ENCODE measurements around the gene TIGD7.

The TIGD7 gene

GRCh38 chr16:3282730-3283542 lies 22.3 kb downstream of the TIGD7 start, which contains the start of gene ZNF263:
Gene ZNF263, plus strand, starts transcription at chr16:3283491. Its CDS starts 328 bp downstream, at chr16:3283819.
- Histone ChIP-seq H3K4me1 (ENCODE audit: control extremely low read depth in 1 of 4, control insufficient read depth in 4 of 4, insufficient read depth in 4 of 4, low read length in 3 of 4) (peaks cover 2 to 28% (median 26%) of the 10 kb centered on the region in 4 experiments), H3K9me3 (ENCODE audit: control extremely low read depth in 1 of 5, control insufficient read depth in 4 of 5, insufficient read depth in 2 of 5, low read depth in 1 of 5, low read length in 4 of 5) (peaks cover 0 to 26% (median 15%) of the 10 kb centered on the region in 5 experiments), H3K4me3 (ENCODE audit: control insufficient read depth in 1 of 7, extremely low read depth in 1 of 7, insufficient read depth in 4 of 7, low read depth in 2 of 7, low read length in 6 of 7) (peak within 1 kb of the TSS; percentile 76 to 93 (median 84)), H3K36me3 (ENCODE audit: control insufficient read depth in 4 of 4, insufficient read depth in 4 of 4, low read length in 3 of 4) (peaks cover 8 to 32% (median 29%) of the 10 kb centered on the region in 4 experiments), H3K27me3 (replicated peaks in 2 of 5; ENCODE audit: control insufficient read depth in 4 of 5, insufficient read depth in 5 of 5, low read length in 4 of 5) (peaks cover 0 to 1% (median 0%) of the 10 kb centered on the region in 5 experiments), H3K27ac (ENCODE audit: insufficient read depth in 1 of 2, low read depth in 1 of 2, low read length in 2 of 2, poor library complexity in 1 of 2, severe bottlenecking in 2 of 2) (peak within 1 kb of the TSS; percentile 89 to 96)
- WGBS (ENCODE audit: insufficient coverage): 0% methylated on average over 65 of the region's 72 CpGs
- ChIA-PET CTCF (interaction anchor here (1.0 to 2.5 kb wide), 6 partner anchors 14 to 174 kb away, joined by 3 to 7 read pairs (median 4); no protein-coding TSS in a partner anchor), POLR2A (interaction anchor here (0.6 to 2.0 kb wide), 10 partner anchors 13 to 218 kb away, joined by 3 to 8 read pairs (median 5); partner anchors contain the start of genes CLUAP1, NAA60, TIGD7 and ZNF200)
- peak; percentile 97 to 99 (median 99) for DNase-seq

- Histone ChIP-seq H3K9me3 (ENCODE audit: control extremely low read depth in 1 of 5, control insufficient read depth in 4 of 5, insufficient read depth in 2 of 5, low read depth in 1 of 5, low read length in 4 of 5) (peaks cover 0 to 20% (median 12%) of the 10 kb centered on the region in 5 experiments), H3K27ac (ENCODE audit: insufficient read depth in 1 of 2, low read depth in 1 of 2, low read length in 2 of 2, poor library complexity in 1 of 2, severe bottlenecking in 2 of 2) (peak overlapping the region; percentile 46 to 96), H3K4me1 (ENCODE audit: control extremely low read depth in 1 of 4, control insufficient read depth in 4 of 4, insufficient read depth in 4 of 4, low read length in 3 of 4) (peaks cover 2 to 28% (median 26%) of the 10 kb centered on the region in 4 experiments), H3K36me3 (ENCODE audit: control insufficient read depth in 4 of 4, insufficient read depth in 4 of 4, low read length in 3 of 4) (peaks cover 5 to 26% (median 25%) of the 10 kb centered on the region in 4 experiments), H3K27me3 (replicated peaks in 2 of 5; ENCODE audit: control insufficient read depth in 4 of 5, insufficient read depth in 5 of 5, low read length in 4 of 5) (peaks cover 0 to 1% (median 0%) of the 10 kb centered on the region in 5 experiments), H3K4me3 (ENCODE audit: control insufficient read depth in 1 of 7, extremely low read depth in 1 of 7, insufficient read depth in 4 of 7, low read depth in 2 of 7, low read length in 6 of 7) (peak overlapping the region; percentile 76 to 93 (median 84))
- WGBS (ENCODE audit: insufficient coverage): 7% methylated on average over 25 of the region's 29 CpGs
- DNase-seq: peak in 1 of 3 donors; percentile 82
- CTCF ChIA-PET: interaction anchor here (1.0 to 2.5 kb wide), 4 partner anchors 15 to 175 kb away, joined by 3 to 7 read pairs (median 4); no protein-coding TSS in a partner anchor
- POLR2A ChIA-PET: interaction anchor here (0.6 to 2.0 kb wide), 8 partner anchors 14 to 219 kb away, joined by 3 to 8 read pairs (median 5); partner anchors contain the start of genes CLUAP1, NAA60, TIGD7 and ZNF200
Observed at GRCh38 chr16:3282103-3282729, 23.0 kb downstream of the TIGD7 start.

- Histone ChIP-seq H3K9me3 (ENCODE audit: control extremely low read depth in 1 of 5, control insufficient read depth in 4 of 5, insufficient read depth in 2 of 5, low read depth in 1 of 5, low read length in 4 of 5) (peaks cover 0 to 13% (median 10%) of the 10 kb centered on the region in 5 experiments), H3K27me3 (replicated peaks in 2 of 5; ENCODE audit: control insufficient read depth in 4 of 5, insufficient read depth in 5 of 5, low read length in 4 of 5) (peaks cover 0 to 4% (median 0%) of the 10 kb centered on the region in 5 experiments), H3K4me1 (ENCODE audit: control extremely low read depth in 1 of 4, control insufficient read depth in 4 of 4, insufficient read depth in 4 of 4, low read length in 3 of 4) (peaks cover 2 to 28% (median 26%) of the 10 kb centered on the region in 4 experiments), H3K36me3 (ENCODE audit: control insufficient read depth in 4 of 4, insufficient read depth in 4 of 4, low read length in 3 of 4) (peaks cover 5 to 19% (median 17%) of the 10 kb centered on the region in 4 experiments), H3K27ac (ENCODE audit: insufficient read depth in 1 of 2, low read depth in 1 of 2, low read length in 2 of 2, poor library complexity in 1 of 2, severe bottlenecking in 2 of 2) (no peak overlapping the region), H3K4me3 (ENCODE audit: control insufficient read depth in 1 of 7, extremely low read depth in 1 of 7, insufficient read depth in 4 of 7, low read depth in 2 of 7, low read length in 6 of 7) (no peak overlapping the region)
- no peak for DNase-seq
- ChIA-PET CTCF (no interaction called here), POLR2A (no interaction called here)
- 97% methylated on average over 6 of the region's 6 CpGs for WGBS (ENCODE audit: insufficient coverage)
Observed at GRCh38 chr16:3281222-3281820, 23.9 kb downstream of the TIGD7 start.

GRCh38 chr16:3276679-3277078 lies 28.6 kb downstream of the TIGD7 start:
- 86% methylated on average over 3 of the region's 5 CpGs for WGBS (ENCODE audit: insufficient coverage)
- ChIA-PET CTCF (interaction anchor here (0.8 kb wide), 1 partner anchor 10 kb away, joined by 3 read pairs; no protein-coding TSS in a partner anchor), POLR2A (no interaction called here)
- peaks cover 0 to 7% (median 2%) of the 10 kb centered on the region in 5 experiments for H3K9me3 ChIP-seq (ENCODE audit: control extremely low read depth in 1 of 5, control insufficient read depth in 4 of 5, insufficient read depth in 2 of 5, low read depth in 1 of 5, low read length in 4 of 5)
- H3K36me3 ChIP-seq (ENCODE audit: control insufficient read depth in 4 of 4, insufficient read depth in 4 of 4, low read length in 3 of 4): no peaks in the 10 kb centered on the region
- peaks cover 0 to 4% (median 0%) of the 10 kb centered on the region in 5 experiments for H3K27me3 ChIP-seq (replicated peaks in 2 of 5; ENCODE audit: control insufficient read depth in 4 of 5, insufficient read depth in 5 of 5, low read length in 4 of 5)
- no peak for DNase-seq
- peaks cover 0 to 2% (median 2%) of the 10 kb centered on the region in 4 experiments for H3K4me1 ChIP-seq (ENCODE audit: control extremely low read depth in 1 of 4, control insufficient read depth in 4 of 4, insufficient read depth in 4 of 4, low read length in 3 of 4)
- no peak overlapping the region for H3K27ac ChIP-seq (ENCODE audit: insufficient read depth in 1 of 2, low read depth in 1 of 2, low read length in 2 of 2, poor library complexity in 1 of 2, severe bottlenecking in 2 of 2)
- no peak overlapping the region for H3K4me3 ChIP-seq (ENCODE audit: control insufficient read depth in 1 of 7, extremely low read depth in 1 of 7, insufficient read depth in 4 of 7, low read depth in 2 of 7, low read length in 6 of 7)

GRCh38 chr16:3274947-3275346 lies 30.3 kb downstream of the TIGD7 start:
- ChIA-PET POLR2A (no interaction called here), CTCF (no interaction called here)
- H3K27ac ChIP-seq (ENCODE audit: insufficient read depth in 1 of 2, low read depth in 1 of 2, low read length in 2 of 2, poor library complexity in 1 of 2, severe bottlenecking in 2 of 2): no peak overlapping the region
- no peaks in the 10 kb centered on the region for H3K4me1 ChIP-seq (ENCODE audit: control extremely low read depth in 1 of 4, control insufficient read depth in 4 of 4, insufficient read depth in 4 of 4, low read length in 3 of 4)
- H3K36me3 ChIP-seq (ENCODE audit: control insufficient read depth in 4 of 4, insufficient read depth in 4 of 4, low read length in 3 of 4): no peaks in the 10 kb centered on the region
- peaks cover 0 to 7% (median 2%) of the 10 kb centered on the region in 5 experiments for H3K9me3 ChIP-seq (ENCODE audit: control extremely low read depth in 1 of 5, control insufficient read depth in 4 of 5, insufficient read depth in 2 of 5, low read depth in 1 of 5, low read length in 4 of 5)
- no peak for DNase-seq
- no peak overlapping the region for H3K4me3 ChIP-seq (ENCODE audit: control insufficient read depth in 1 of 7, extremely low read depth in 1 of 7, insufficient read depth in 4 of 7, low read depth in 2 of 7, low read length in 6 of 7)
- peaks cover 0 to 4% (median 0%) of the 10 kb centered on the region in 5 experiments for H3K27me3 ChIP-seq (replicated peaks in 2 of 5; ENCODE audit: control insufficient read depth in 4 of 5, insufficient read depth in 5 of 5, low read length in 4 of 5)

GRCh38 chr16:3274490-3274889 lies 30.7 kb downstream of the TIGD7 start:
- Histone ChIP-seq H3K4me1 (ENCODE audit: control extremely low read depth in 1 of 4, control insufficient read depth in 4 of 4, insufficient read depth in 4 of 4, low read length in 3 of 4) (no peaks in the 10 kb centered on the region), H3K27me3 (replicated peaks in 2 of 5; ENCODE audit: control insufficient read depth in 4 of 5, insufficient read depth in 5 of 5, low read length in 4 of 5) (peaks cover 0 to 4% (median 0%) of the 10 kb centered on the region in 5 experiments), H3K9me3 (ENCODE audit: control extremely low read depth in 1 of 5, control insufficient read depth in 4 of 5, insufficient read depth in 2 of 5, low read depth in 1 of 5, low read length in 4 of 5) (peaks cover 0 to 9% (median 2%) of the 10 kb centered on the region in 5 experiments), H3K36me3 (ENCODE audit: control insufficient read depth in 4 of 4, insufficient read depth in 4 of 4, low read length in 3 of 4) (no peaks in the 10 kb centered on the region), H3K4me3 (ENCODE audit: control insufficient read depth in 1 of 7, extremely low read depth in 1 of 7, insufficient read depth in 4 of 7, low read depth in 2 of 7, low read length in 6 of 7) (no peak overlapping the region), H3K27ac (ENCODE audit: insufficient read depth in 1 of 2, low read depth in 1 of 2, low read length in 2 of 2, poor library complexity in 1 of 2, severe bottlenecking in 2 of 2) (no peak overlapping the region)
- 83% methylated on average over 3 of the region's 4 CpGs for WGBS (ENCODE audit: insufficient coverage)
- CTCF ChIA-PET: no interaction called here
- POLR2A ChIA-PET: no interaction called here
- DNase-seq: no peak
